Measurements from ENCODE around the gene NPTN.
A peak's percentile ranks its signal among the peaks of the same experiment; 100 is the strongest.
"Not testable (repeated sequence)": the region's sequence is repeated elsewhere in the genome, so short reads cannot be mapped to it uniquely, and the experiment has no call there.

Gene NPTN

GRCh38 chr15:73600413-73601335 is 32.5 kb downstream of the NPTN start:
- no peak for DNase-seq

GRCh38 chr15:73599934-73600333 is 33.3 kb downstream of the NPTN start:
- DNase-seq: no peak

GRCh38 chr15:73598530-73599160 is 34.5 kb downstream of the NPTN start:
- DNase-seq: no peak

- DNase-seq: no peak
Measured at GRCh38 chr15:73597036-73597638, 36.1 kb downstream of the NPTN start.

- no peak for DNase-seq
Measured at GRCh38 chr15:73596174-73596573, 37.0 kb downstream of the NPTN start.

GRCh38 chr15:73594109-73594508 is 39.1 kb downstream of the NPTN start:
- no peak for DNase-seq

- peak; percentile 24 to 44 for DNase-seq
Measured at GRCh38 chr15:73593304-73594074, 39.7 kb downstream of the NPTN start.

- DNase-seq: no peak
Measured at GRCh38 chr15:73590263-73590662, 42.9 kb downstream of the NPTN start.

GRCh38 chr15:73589766-73590165 is 43.4 kb downstream of the NPTN start:
- no peak for DNase-seq

- DNase-seq: no peak
Measured at GRCh38 chr15:73585871-73586654, 47.1 kb downstream of the NPTN start.

GRCh38 chr15:73584699-73585420 is 48.3 kb downstream of the NPTN start:
- no peak for DNase-seq

GRCh38 chr15:73583544-73583943 is 49.6 kb downstream of the NPTN start:
- no peak for DNase-seq

- no peak for DNase-seq
Measured at GRCh38 chr15:73582851-73583379, 50.3 kb downstream of the NPTN start.

- no peak for DNase-seq
Measured at GRCh38 chr15:73578026-73578425, 55.2 kb downstream of the NPTN start.

- DNase-seq: not testable (repeated sequence)
Measured at GRCh38 chr15:73577593-73577992, 55.6 kb downstream of the NPTN start.

GRCh38 chr15:73575636-73576247 is 57.4 kb downstream of the NPTN start:
- no peak for DNase-seq

GRCh38 chr15:73573572-73573971 is 59.6 kb downstream of the NPTN start:
- DNase-seq: peak; percentile 32 to 66

GRCh38 chr15:73573037-73573436 is 60.2 kb downstream of the NPTN start:
- no peak for DNase-seq

- DNase-seq: no peak
Measured at GRCh38 chr15:73572296-73572695, 60.9 kb downstream of the NPTN start.

- DNase-seq: peak; percentile 47 to 84
Measured at GRCh38 chr15:73571346-73571745, 61.8 kb downstream of the NPTN start.
